CD4-positive, alpha-beta T cell treated with Interleukin-12 subunit alpha and Interleukin-12 subunit beta, for 1 hour (primary cell): ENCODE results near the gene FAR2.

Source experiments
- DNase-seq: peaks from one replicate; pipeline ENCODE4 v3.0.0-alpha.2; 2020

The FAR2 gene

DNA sequence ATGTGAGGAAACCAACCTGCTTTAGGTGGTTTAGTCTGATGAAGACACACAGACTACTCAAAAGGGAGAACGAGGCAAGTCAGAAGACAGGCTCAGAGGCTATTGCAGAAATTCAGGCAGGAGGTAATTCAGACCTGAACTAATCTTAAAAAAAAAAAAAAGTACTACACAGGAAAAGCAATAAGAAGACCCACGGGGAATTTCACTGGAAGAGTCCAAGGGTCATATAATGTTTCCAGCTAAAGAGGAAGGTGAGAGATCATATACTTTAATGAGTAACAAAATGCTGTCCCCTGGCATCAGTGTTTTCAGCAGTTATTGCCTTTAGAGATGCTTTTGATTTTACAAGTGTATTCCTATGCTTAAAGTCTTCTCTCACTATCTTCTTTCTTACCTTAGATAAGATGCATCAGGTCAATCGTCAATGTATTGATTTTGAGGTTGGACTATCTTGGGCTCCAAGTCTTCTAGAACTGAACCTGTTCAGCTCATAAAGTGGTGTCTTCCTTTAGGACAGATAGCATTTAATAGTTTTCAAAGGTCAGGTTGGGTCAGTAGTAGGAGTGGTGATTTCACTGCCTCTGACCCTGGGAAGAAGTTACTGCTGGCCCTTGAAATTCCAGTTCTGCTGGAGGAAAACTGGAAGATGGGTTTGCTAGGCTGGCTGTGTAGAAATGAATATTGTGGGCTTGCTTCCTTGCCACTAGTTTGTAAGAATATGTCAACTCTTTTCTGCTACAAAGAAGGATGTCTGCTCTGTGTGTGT is 60.0 kb downstream of the FAR2 start:
- DNase-seq: no peak

- no peak for DNase-seq
These were observed 62.6 kb downstream of the FAR2 start for GRCh38 chr12:29211696-29212095.

- DNase-seq: no peak
These were observed 63.8 kb downstream of the FAR2 start for GRCh38 chr12:29212682-29213403.

DNA sequence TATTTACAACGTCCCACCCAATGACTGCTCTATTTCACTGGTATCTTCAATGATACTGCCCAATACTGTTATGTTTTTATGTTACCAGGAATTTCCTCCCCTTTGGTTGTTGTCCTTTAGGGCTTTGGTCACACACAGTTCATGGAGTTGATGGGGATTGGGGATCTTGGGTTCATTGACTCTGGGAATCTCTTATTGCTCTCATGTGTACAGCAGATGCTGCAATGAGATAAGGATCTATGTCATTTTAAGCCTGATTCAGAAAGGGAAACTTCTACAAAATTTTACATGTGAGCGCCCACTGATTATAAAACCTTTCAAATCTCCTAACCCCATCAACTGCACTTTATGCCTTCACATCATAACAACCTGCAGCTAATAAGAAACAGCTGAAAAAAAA is 67.2 kb downstream of the FAR2 start:
- DNase-seq: no peak

- no peak for DNase-seq
These were observed 67.9 kb downstream of the FAR2 start for GRCh38 chr12:29216797-29217575.

GRCh38 chr12:29220632-29221336 is 71.7 kb downstream of the FAR2 start:
- DNase-seq: no peak

- DNase-seq: no peak
These were observed 73.1 kb downstream of the FAR2 start for GRCh38 chr12:29222200-29222599.

GRCh38 chr12:29223426-29223825 is 74.3 kb downstream of the FAR2 start:
- DNase-seq: no peak

GRCh38 chr12:29223956-29224543 is 75.0 kb downstream of the FAR2 start:
- no peak for DNase-seq

DNA sequence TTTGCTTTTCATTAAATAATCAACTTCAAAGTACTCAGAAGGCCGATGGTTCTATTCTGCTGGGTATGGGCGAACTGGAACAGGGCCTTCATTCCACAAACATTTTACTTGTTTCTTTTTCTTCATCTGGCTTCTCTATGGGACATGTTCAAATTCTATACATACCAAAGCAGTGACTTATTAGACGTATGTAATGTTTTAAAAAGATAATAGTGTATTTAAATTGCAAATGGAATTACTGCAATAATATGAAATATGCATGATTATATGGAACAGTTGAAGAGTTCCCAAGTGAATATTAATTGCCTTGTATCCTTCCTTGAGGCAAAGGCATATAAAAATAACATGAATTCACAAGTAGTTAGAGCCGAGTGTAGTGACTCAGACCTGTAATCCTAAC is 75.5 kb downstream of the FAR2 start:
- DNase-seq: no peak

DNA sequence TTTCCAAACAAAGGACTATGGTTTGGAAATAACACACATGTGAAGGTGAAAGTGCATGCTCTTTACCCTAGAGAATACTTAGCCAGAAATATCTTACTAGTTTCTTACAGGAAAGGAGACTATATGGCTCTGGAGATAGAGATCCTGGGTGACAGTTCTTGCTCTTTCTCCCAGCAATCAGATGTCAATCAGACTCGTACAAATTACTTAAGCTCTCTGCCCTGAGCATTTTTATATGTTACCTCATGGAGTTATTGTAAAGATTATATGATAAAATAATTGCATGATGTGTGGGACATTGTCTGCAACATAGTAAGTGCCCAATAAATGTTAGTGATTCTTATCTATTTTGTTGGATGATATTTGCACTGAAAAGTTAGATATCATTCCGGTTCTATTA is 76.8 kb downstream of the FAR2 start:
- no peak for DNase-seq

DNA sequence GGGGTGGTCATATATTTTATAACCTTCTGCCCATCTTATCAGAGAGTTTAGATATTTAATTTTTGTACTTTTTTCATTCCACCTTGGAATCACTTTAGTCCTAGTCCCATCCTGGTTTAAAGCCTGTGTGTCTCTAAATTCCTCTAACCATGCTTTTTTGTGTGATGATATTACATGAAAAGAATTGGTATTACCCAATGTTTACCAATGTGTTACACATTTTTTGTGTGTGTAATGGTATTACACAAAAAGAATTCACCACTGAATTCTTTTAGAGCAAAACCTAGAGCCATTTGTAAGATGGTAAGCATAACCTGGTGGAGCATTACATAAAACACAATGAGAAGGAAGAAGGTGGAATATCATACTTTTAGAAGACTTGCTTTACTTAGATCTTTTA is 77.5 kb downstream of the FAR2 start:
- DNase-seq: no peak

- DNase-seq: no peak
These were observed 79.5 kb downstream of the FAR2 start for GRCh38 chr12:29228474-29229157.

GRCh38 chr12:29229158-29229505 is 80.1 kb downstream of the FAR2 start:
- DNase-seq: no peak

GRCh38 chr12:29229937-29230336 is 80.9 kb downstream of the FAR2 start:
- DNase-seq: no peak

- DNase-seq: no peak
These were observed 81.9 kb downstream of the FAR2 start for GRCh38 chr12:29230800-29231560.

DNA sequence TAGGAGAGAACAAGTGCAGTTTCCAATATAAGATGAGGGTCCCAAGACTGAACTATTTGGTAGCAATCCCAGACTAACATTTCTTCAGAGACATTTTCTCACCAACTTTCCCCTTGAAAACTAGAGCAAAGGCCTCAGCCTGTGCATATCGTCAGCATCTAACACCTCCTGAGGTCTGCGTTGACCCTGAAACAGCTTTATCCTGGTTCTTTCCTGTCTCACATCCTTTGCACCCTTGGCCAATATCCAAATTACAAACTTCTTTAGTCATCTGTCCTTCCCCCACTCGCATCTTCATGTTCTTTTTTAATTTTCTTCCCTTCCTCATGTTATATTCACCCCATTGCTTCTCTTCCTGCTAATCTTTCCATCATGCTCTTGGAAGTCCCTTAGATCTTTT is 83.0 kb downstream of the FAR2 start:
- no peak for DNase-seq

DNA sequence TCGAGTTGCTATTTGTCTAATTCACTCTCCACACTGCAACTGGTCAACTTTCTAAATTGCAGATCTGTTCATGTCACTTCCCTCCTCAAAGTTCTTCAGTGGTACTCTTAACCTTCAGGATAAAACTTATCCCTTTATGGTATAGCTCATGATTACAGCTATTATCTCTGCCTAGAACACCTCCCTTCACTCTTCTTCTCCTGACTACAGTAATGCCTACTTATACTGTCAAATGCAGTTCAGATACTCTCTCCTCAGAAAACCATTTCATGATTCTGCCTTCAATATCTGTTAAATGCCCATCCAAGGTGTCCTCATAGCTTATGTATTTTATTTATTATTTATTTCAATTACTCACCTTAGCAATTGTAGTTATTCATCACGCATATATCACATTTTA is 85.5 kb downstream of the FAR2 start:
- no peak for DNase-seq

DNA sequence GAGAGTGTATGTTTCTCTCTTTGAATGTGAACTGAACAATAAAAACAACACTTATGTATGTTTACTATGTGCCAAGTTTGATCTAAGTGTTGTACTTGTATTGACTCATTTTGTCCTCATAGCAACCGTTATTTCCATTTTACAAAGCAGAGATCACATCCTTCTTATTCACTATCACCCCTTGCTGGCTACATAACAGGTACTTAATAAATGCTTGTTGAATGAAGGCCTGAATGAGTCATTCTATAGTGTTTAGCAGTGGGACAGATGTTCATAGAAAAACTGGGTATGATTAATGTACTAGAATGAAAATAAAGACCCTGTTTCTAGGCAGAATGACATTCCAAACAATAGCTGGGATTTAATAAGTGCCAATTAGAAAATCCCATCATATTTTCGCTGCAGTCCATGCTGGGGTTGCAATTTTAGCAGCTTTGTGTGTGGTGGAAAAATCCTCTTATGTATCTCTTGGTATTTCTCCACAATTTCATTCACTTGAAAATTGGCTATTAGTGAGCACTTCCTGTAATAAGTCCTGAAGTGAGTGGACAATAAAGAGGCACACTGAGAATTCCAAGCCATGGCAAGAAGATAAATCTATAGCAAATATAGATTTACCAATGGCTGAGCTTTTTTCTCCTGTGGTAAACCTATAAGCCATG is 86.0 kb downstream of the FAR2 start:
- DNase-seq: no peak

GRCh38 chr12:29238822-29239291 is 89.8 kb downstream of the FAR2 start:
- no peak for DNase-seq

- no peak for DNase-seq
These were observed 90.3 kb downstream of the FAR2 start for GRCh38 chr12:29239336-29239735.
